HepG2 (cell line): ENCODE data around the gene FMR1. TPM values are rescaled to one million over a fixed set of nuclear protein-coding genes. Genes with fewer than 3 reads are reported as not detected.

Experiments
- ATAC-seq: fragments of 200-7000 bp; cut with Tn5 transposase; 3 replicates; pipeline ENCODE4 v1.9.1; 2020; ENCODE audit warnings: mild to moderate bottlenecking, moderate library complexity
- BruUV-seq: library from RNA; stranded (reverse); fragments of 400-500 nt; replicated peaks from 2 replicates; lab custom pipeline; 2021; lab: Mats Ljungman, UMichigan
- CTCF ChIA-PET: fragments of 300-600 bp; formaldehyde crosslinking; extraction: SDS; loops from one replicate; lab custom pipeline; 2021; ENCODE audit warnings: low total read pairs, inconsistent platforms, low intra/inter-chr PET ratio; lab: Yijun Ruan, JAX
- POLR2A ChIA-PET: fragments of 350-600 bp; sonication (Branson Sonifier 250); formaldehyde crosslinking; loops from one replicate; lab custom pipeline; 2020; ENCODE audit warnings: antibody characterized with exemption, inconsistent platforms; lab: Yijun Ruan, JAX
- DNase-seq: peaks from one replicate; pipeline ENCODE4 v3.0.0-alpha.2; 2015; ENCODE audit warnings: low spot score
- FAIRE-seq: peaks from 3 replicates; lab custom pipeline; 2011; peaks lifted over from hg19 to GRCh38; lab: Jason Lieb, UNC
- H2AFZ ChIP-seq: one replicate; pipeline ENCODE4 v1.6.1; 2011; ENCODE audit warnings: low read length, inconsistent platforms
- H3K27ac ChIP-seq: fragments of 300-600 bp; 3 replicates; pipeline ENCODE4 v1.8.0; 2011; ENCODE audit warnings: mixed run types, mild to moderate bottlenecking, mixed read lengths, low read length, inconsistent platforms; ENCODE audit not compliant: insufficient read depth; ENCODE audit errors: extremely low read length
- H3K27me3 ChIP-seq, 2 experiments: fragments of 200-600 bp in 1 of 2; 2 replicates in 1 of 2; 3 replicates in 1 of 2; pipeline versions ENCODE4 v1.6.0 to v1.8.0; 2011; ENCODE audit warnings: low read length in 2 of 2, mild to moderate bottlenecking in 2 of 2, moderate library complexity in 2 of 2, inconsistent platforms in 1 of 2; ENCODE audit not compliant: insufficient read depth in 2 of 2, control insufficient read depth in 1 of 2
- H3K36me3 ChIP-seq, 2 experiments: fragments of 200-600 bp in 1 of 2; replicated peaks in 1 of 2; 2 replicates in 1 of 2; 3 replicates in 1 of 2; pipeline versions ENCODE4 v1.5.1 to v1.8.0; 2011; ENCODE audit warnings: low read length in 2 of 2, inconsistent platforms in 1 of 2; ENCODE audit not compliant: insufficient read depth in 2 of 2, control insufficient read depth in 1 of 2
- H3K4me1 ChIP-seq: 2 replicates; pipeline ENCODE4 v1.5.1; 2012; ENCODE audit warnings: low read length, inconsistent platforms; ENCODE audit not compliant: insufficient read depth
- H3K4me2 ChIP-seq: 2 replicates; pipeline ENCODE4 v1.6.0; 2011; ENCODE audit warnings: low read depth, low read length, inconsistent platforms
- H3K4me3 ChIP-seq, 3 experiments: fragments of 200-600 bp in 1 of 3; sonication (generic), shearing (Covaris generic) in 1 of 3; replicated peaks in 1 of 3; 2 replicates each; pipeline ENCODE4 v1.5.1; 2011 to 2016; ENCODE audit warnings: low read length in 3 of 3, inconsistent platforms in 2 of 3, low read depth in 2 of 3, mild to moderate bottlenecking in 2 of 3, control low read depth in 1 of 3, mixed read lengths in 1 of 3; ENCODE audit not compliant: insufficient read depth in 1 of 3
- H3K79me2 ChIP-seq: one replicate; pipeline ENCODE4 v1.6.1; 2011; ENCODE audit warnings: low read length, inconsistent platforms; ENCODE audit not compliant: insufficient read depth
- H3K9ac ChIP-seq: 2 replicates; pipeline ENCODE4 v1.6.0; 2011; ENCODE audit warnings: mild to moderate bottlenecking, low read depth, low read length, inconsistent platforms; ENCODE audit not compliant: insufficient read depth
- H3K9me3 ChIP-seq: 2 replicates; pipeline ENCODE4 v1.5.1; 2012; ENCODE audit warnings: mild to moderate bottlenecking, low read length
- H4K20me1 ChIP-seq: 2 replicates; pipeline ENCODE4 v1.6.0; 2011; ENCODE audit warnings: inconsistent platforms, mild to moderate bottlenecking, low read length, moderate library complexity; ENCODE audit not compliant: insufficient read depth
- KDM5A ChIP-seq: fragments of 200-600 bp; sonication (generic); IDR thresholded peaks from 2 replicates; pipeline ENCODE4 v1.7.0; 2018; ENCODE audit warnings: antibody characterized with exemption, mild to moderate bottlenecking, low read length, borderline replicate concordance
- RFX1 ChIP-seq: fragments of 450-650 bp; IDR thresholded peaks from 2 replicates; pipeline ENCODE4 v1.6.1; 2017
- RFXANK ChIP-seq: IDR thresholded peaks from 2 replicates; pipeline ENCODE4 v1.6.1; 2016
- SRF ChIP-seq: IDR thresholded peaks from 2 replicates; pipeline ENCODE4 v1.6.1; 2011; ENCODE audit warnings: mild to moderate bottlenecking, low read depth, low read length, moderate library complexity
- SRSF4 ChIP-seq: fragments of 200-400 bp; formaldehyde crosslinking; IDR thresholded peaks from one replicate; pipeline ENCODE4 v1.6.1; 2018; ENCODE audit warnings: mild to moderate bottlenecking, low read depth, low read length, moderate library complexity; ENCODE audit not compliant: poor library complexity, severe bottlenecking
- TFDP1 ChIP-seq: IDR thresholded peaks from 2 replicates; pipeline ENCODE4 v1.6.1; 2016; ENCODE audit warnings: missing compliant biosample characterization, missing genetic modification reagents, borderline replicate concordance
- UBTF ChIP-seq: sonication (generic); formaldehyde crosslinking; IDR thresholded peaks from 2 replicates; pipeline ENCODE4 v1.4.0; 2020; ENCODE audit warnings: mild to moderate bottlenecking, missing genetic modification reagents
- ZBTB39 ChIP-seq: sonication (generic); formaldehyde crosslinking; IDR thresholded peaks from 2 replicates; pipeline ENCODE4 v1.5.0; 2020; ENCODE audit warnings: missing genetic modification reagents
- ZNF362 ChIP-seq: sonication (generic); formaldehyde crosslinking; IDR thresholded peaks from 2 replicates; pipeline ENCODE4 v1.4.0; 2020; ENCODE audit warnings: missing genetic modification reagents, mild to moderate bottlenecking, borderline replicate concordance
- ZNF501 ChIP-seq: sonication (generic); formaldehyde crosslinking; IDR thresholded peaks from 2 replicates; pipeline ENCODE4 v1.5.1; 2020; ENCODE audit warnings: mild to moderate bottlenecking, moderate library complexity, missing genetic modification reagents
- WGBS: methylation state at CpG from one replicate; pipeline ENCODE4 v1.1.6; 2017; ENCODE audit warnings: low lambda C conversion rate; 5-methylcytosine and 5-hydroxymethylcytosine counted together
- in situ Hi-C: cut with HindIII; loops from 2 replicates; pipeline ENCODE4 v1.10.0; 2017; ENCODE audit warnings: low pct_unique_long_range_greater_than_20kb; ENCODE audit not compliant: extremely low pct_ligation_motif_present
- intact Hi-C: fragments of 100-400 bp; cut with micrococcal nuclease; formaldehyde crosslinking; loops from one replicate; pipeline ENCODE4 v1.10.0; 2022; ENCODE audit not compliant: unreplicated experiment
- polyA plus RNA-seq, 8 experiments: library from polyadenylated mRNA; depleted of rRNA in 3 of 8; stranded (reverse) in 7 of 8; unstranded in 1 of 8; fragments of >200 nt; fragmentation: Illumina TruSeq in 4 of 8; extraction: Trizol in 4 of 8; gene quantifications; 2 replicates each; pipeline versions ENCODE4 v1.2.1 to v1.2.3, GENCODE V29; 2011 to 2016; ENCODE audit warnings: low read depth in 4 of 8, missing spikeins in 1 of 8, mixed read lengths in 1 of 8; ENCODE audit not compliant: insufficient read depth in 1 of 8
- total RNA-seq, 5 experiments: library from RNA; depleted of rRNA; stranded (reverse); fragments of >200 nt; fragmentation: Illumina TruSeq; extraction: Trizol; gene quantifications; 2 replicates each; pipeline ENCODE4 v1.2.3, GENCODE V29; 2016; ENCODE audit warnings: low read depth in 1 of 5
- TF ChIP-seq, protein P1 (sequence below): sonication (generic); formaldehyde crosslinking; IDR thresholded peaks from 2 replicates; pipeline ENCODE4 v1.4.0; 2020; ENCODE audit warnings: mild to moderate bottlenecking, missing genetic modification reagents, borderline replicate concordance

Gene FMR1
- total and polyA plus RNA-seq, 2 of the 13 experiments (the other 11 are each of a cell fraction or from before 2014, with no cell fraction given) = 27.8 to 49.6 TPM

- no peaks in the 10 kb centered on the region for H3K36me3 ChIP-seq
- H3K4me3 ChIP-seq = peak overlapping the region; percentile 76 to 85 (median 83)
- no TSS peak for BruUV-seq
- ChIA-PET POLR2A (interaction anchor here (1.0 to 1.3 kb wide), 3 partner anchors 11 to 37 kb away, joined by 3 to 8 read pairs (median 4); no protein-coding TSS in a partner anchor), CTCF (no interaction called here)
- DNase-seq = no peak
- H4K20me1 ChIP-seq = peaks cover 24% of the 10 kb centered on the region
- H3K79me2 ChIP-seq = peaks cover 53% of the 10 kb centered on the region
- intact Hi-C loops (no loop called here), in situ Hi-C loops (no loop called here)
- peak overlapping the region; percentile 80 for H3K27ac ChIP-seq
- peak; percentile 50 for ATAC-seq
- H3K4me2 ChIP-seq = peak overlapping the region; percentile 60
- 0% methylated on average over 6 of the region's 58 CpGs for WGBS
- no peaks in the 10 kb centered on the region for H3K27me3 ChIP-seq
- no peak for FAIRE-seq
- H3K9me3 ChIP-seq = no peaks in the 10 kb centered on the region
- no peak overlapping the region for H2AFZ ChIP-seq
- H3K9ac ChIP-seq = peak overlapping the region; percentile 82
- peaks cover 61% of the 10 kb centered on the region for H3K4me1 ChIP-seq
- TF ChIP-seq ZNF501 (CRISPR knock-in tag) (0 out of 2 replicates have a peak, but pooled peaks have one; percentile 4), TFDP1 (no peak), KDM5A (peak; percentile 26; the same call in 1 of the 2 replicates), SRSF4 (no peak), RFXANK (CRISPR knock-in tag) (no peak), ZNF362 (CRISPR knock-in tag) (no peak), RFX1 (no peak), ZBTB39 (CRISPR knock-in tag) (no peak), SRF (no peak), UBTF (CRISPR knock-in tag) (peak; percentile 49)
- TF ChIP-seq, protein P1, sequence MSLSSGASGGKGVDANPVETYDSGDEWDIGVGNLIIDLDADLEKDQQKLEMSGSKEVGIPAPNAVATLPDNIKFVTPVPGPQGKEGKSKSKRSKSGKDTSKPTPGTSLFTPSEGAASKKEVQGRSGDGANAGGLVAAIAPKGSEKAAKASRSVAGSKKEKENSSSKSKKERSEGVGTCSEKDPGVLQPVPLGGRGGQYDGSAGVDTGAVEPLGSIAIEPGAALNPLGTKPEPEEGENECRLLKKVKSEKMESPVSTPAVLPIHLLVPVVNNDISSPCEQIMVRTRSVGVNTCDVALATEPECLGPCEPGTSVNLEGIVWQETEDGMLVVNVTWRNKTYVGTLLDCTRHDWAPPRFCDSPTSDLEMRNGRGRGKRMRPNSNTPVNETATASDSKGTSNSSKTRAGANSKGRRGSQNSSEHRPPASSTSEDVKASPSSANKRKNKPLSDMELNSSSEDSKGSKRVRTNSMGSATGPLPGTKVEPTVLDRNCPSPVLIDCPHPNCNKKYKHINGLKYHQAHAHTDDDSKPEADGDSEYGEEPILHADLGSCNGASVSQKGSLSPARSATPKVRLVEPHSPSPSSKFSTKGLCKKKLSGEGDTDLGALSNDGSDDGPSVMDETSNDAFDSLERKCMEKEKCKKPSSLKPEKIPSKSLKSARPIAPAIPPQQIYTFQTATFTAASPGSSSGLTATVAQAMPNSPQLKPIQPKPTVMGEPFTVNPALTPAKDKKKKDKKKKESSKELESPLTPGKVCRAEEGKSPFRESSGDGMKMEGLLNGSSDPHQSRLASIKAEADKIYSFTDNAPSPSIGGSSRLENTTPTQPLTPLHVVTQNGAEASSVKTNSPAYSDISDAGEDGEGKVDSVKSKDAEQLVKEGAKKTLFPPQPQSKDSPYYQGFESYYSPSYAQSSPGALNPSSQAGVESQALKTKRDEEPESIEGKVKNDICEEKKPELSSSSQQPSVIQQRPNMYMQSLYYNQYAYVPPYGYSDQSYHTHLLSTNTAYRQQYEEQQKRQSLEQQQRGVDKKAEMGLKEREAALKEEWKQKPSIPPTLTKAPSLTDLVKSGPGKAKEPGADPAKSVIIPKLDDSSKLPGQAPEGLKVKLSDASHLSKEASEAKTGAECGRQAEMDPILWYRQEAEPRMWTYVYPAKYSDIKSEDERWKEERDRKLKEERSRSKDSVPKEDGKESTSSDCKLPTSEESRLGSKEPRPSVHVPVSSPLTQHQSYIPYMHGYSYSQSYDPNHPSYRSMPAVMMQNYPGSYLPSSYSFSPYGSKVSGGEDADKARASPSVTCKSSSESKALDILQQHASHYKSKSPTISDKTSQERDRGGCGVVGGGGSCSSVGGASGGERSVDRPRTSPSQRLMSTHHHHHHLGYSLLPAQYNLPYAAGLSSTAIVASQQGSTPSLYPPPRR = no peak
Observed at GRCh38 chrX:147912093-147912801, 528 bp downstream of the FMR1 start.
